ENCODE data around the gene VSIR.

DNA sequence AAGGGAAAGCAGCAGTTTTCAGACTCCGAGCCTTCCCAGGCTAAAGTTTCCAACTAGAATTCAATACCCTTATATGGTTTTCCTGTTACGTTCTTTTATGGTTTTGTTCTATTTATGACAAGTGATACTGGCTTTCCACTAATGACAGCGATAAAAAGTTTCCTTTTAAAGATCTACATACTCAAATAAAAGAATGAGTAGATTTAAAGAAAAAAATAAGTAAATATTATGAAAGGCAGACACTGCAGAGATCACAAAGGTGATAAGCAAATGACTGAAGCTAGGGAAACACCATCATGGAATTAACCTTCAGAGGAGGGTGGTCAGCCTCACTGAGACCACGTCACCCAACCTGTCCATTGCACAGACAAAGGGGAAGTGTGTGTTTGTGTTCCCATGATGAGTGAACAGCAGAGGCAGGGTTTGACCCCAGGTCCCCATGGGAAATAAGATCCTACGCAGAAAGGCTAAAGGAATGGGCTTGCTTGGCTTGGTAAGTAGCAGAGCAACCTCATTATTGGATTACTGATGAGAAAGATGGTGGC is 4.0 kb downstream of the VSIR start:
- TF ChIP-seq POLR2A (IDR thresholded peaks at IDR 0.05; ENCODE audit: extremely low read depth, insufficient read length) (no peak), MAX (IDR thresholded peaks at IDR 0.05; ENCODE audit: low read depth, low read length) (no peak), MYC (IDR thresholded peaks at IDR 0.05; ENCODE audit: low read depth, low read length) (no peak)
- TF ChIP-seq, protein P1, sequence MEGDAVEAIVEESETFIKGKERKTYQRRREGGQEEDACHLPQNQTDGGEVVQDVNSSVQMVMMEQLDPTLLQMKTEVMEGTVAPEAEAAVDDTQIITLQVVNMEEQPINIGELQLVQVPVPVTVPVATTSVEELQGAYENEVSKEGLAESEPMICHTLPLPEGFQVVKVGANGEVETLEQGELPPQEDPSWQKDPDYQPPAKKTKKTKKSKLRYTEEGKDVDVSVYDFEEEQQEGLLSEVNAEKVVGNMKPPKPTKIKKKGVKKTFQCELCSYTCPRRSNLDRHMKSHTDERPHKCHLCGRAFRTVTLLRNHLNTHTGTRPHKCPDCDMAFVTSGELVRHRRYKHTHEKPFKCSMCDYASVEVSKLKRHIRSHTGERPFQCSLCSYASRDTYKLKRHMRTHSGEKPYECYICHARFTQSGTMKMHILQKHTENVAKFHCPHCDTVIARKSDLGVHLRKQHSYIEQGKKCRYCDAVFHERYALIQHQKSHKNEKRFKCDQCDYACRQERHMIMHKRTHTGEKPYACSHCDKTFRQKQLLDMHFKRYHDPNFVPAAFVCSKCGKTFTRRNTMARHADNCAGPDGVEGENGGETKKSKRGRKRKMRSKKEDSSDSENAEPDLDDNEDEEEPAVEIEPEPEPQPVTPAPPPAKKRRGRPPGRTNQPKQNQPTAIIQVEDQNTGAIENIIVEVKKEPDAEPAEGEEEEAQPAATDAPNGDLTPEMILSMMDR (IDR thresholded peaks at IDR 0.05; ENCODE audit: low read depth, low read length): no peak
